ENCODE results near the gene ABR. TPM values are rescaled to one million over a fixed set of nuclear protein-coding genes. Genes with fewer than 3 reads are reported as not detected.

ABR gene
- total RNA-seq, 4 donors from 2014 or later: 35.4 to 192 (median 138) TPM

DNA sequence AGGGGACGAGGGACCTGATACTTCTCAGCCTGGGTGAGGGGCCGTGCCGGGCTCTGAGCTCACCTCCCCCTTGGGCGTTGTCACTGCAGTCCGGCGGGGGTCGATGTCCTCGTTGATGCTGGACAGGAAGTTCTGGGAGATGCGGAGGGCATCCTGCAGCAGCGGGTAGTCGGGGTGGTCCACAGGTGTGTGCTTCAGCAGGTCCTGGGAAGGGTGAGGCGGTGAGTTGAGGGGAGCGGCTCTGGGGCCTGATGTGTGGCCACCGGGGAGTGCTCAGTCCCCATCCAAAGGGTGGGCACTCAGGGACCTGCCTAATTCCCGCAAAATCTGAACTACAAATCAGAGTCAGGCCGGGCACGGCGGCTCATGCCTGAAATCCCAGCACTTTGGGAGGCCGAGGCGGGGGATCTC lies 107.2 kb downstream of the ABR start:
- TF ChIP-seq, protein P1, sequence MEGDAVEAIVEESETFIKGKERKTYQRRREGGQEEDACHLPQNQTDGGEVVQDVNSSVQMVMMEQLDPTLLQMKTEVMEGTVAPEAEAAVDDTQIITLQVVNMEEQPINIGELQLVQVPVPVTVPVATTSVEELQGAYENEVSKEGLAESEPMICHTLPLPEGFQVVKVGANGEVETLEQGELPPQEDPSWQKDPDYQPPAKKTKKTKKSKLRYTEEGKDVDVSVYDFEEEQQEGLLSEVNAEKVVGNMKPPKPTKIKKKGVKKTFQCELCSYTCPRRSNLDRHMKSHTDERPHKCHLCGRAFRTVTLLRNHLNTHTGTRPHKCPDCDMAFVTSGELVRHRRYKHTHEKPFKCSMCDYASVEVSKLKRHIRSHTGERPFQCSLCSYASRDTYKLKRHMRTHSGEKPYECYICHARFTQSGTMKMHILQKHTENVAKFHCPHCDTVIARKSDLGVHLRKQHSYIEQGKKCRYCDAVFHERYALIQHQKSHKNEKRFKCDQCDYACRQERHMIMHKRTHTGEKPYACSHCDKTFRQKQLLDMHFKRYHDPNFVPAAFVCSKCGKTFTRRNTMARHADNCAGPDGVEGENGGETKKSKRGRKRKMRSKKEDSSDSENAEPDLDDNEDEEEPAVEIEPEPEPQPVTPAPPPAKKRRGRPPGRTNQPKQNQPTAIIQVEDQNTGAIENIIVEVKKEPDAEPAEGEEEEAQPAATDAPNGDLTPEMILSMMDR (IDR thresholded peaks at IDR 0.05): no peak
- TF ChIP-seq POLR2A (IDR thresholded peaks at IDR 0.05): no peak
- no peaks in the 10 kb centered on the region for H3K36me3 ChIP-seq
- no peaks in the 10 kb centered on the region for H3K27me3 ChIP-seq
- no peak for DNase-seq
- no peak overlapping the region for H3K4me3 ChIP-seq
- no peaks in the 10 kb centered on the region for H3K4me1 ChIP-seq
- no peak overlapping the region for H3K27ac ChIP-seq
- intact Hi-C loops (cut with DNase I; ENCODE audit: low total_unique reads): no loop called here
- no peaks in the 10 kb centered on the region for H3K9me3 ChIP-seq

DNA sequence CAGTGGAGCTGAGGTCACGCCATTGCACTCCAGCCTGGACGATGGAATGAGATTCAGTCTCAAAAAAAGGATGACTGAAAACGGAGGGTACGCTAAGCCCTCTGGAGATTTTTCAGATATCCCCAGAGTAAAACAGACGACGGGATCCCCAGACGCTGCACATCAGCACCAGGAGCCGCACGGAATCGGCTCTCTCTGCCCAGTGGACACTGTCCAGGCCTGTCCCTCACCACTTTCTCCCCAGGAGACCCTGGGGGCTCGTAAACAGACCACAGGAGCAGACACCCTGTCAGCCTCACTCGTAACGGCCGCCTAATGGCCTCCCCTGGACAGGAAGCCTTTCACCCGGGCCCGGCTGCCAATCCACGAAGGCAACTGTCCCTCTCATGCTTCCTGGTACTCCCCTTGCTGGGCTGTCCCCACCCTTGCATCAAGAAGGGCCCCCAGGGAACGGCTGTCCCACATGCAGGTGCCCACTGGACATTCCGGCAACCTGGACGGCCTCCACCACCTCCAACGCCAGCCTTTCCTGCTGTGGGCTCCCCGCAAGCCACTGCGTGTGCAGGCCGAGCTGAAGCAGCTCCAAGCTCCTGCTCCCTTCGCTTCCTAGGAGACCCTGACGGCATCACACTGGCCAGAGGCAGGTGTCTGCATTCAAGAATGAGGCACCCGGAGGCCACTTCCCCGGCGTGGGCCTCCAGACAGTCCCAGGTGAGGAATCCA lies 108.5 kb downstream of the ABR start:
- TF ChIP-seq, protein P1 (IDR thresholded peaks at IDR 0.05): no peak
- TF ChIP-seq POLR2A (IDR thresholded peaks at IDR 0.05): no peak
- Histone ChIP-seq H3K9me3 (no peaks in the 10 kb centered on the region), H3K27me3 (no peaks in the 10 kb centered on the region), H3K36me3 (no peaks in the 10 kb centered on the region), H3K4me3 (no peak overlapping the region), H3K27ac (no peak overlapping the region), H3K4me1 (no peaks in the 10 kb centered on the region)
- intact Hi-C loops (cut with DNase I; ENCODE audit: low total_unique reads): no loop called here
- DNase-seq: no peak

DNA sequence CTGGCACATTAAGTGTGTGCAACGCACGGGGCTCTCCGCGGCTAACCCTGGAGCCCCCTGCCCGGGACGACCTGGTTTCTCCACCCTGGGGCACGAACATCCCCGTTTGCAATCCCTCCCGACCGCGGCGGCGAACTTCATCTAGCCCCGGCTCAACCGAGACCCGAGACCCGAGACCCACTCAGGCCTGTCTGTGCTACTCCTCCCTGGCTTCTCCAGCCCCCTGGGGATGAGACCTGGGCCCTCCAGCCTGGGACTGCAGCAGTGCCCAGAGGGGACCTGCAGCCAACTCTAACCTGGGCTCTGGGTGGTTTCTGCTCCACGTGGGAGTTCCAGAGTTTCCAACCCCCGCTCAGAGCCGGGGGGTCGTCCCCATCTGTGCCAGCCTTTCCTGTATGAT lies 109.4 kb downstream of the ABR start:
- no peaks in the 10 kb centered on the region for H3K4me1 ChIP-seq
- no peaks in the 10 kb centered on the region for H3K36me3 ChIP-seq
- H3K4me3 ChIP-seq: no peak overlapping the region
- H3K27me3 ChIP-seq: no peaks in the 10 kb centered on the region
- H3K9me3 ChIP-seq: no peaks in the 10 kb centered on the region
- no peak for DNase-seq
- intact Hi-C loops (cut with DNase I; ENCODE audit: low total_unique reads): no loop called here
- TF ChIP-seq, protein P1 (IDR thresholded peaks at IDR 0.05): no peak
- TF ChIP-seq POLR2A (IDR thresholded peaks at IDR 0.05): no peak
- H3K27ac ChIP-seq: no peak overlapping the region

DNA sequence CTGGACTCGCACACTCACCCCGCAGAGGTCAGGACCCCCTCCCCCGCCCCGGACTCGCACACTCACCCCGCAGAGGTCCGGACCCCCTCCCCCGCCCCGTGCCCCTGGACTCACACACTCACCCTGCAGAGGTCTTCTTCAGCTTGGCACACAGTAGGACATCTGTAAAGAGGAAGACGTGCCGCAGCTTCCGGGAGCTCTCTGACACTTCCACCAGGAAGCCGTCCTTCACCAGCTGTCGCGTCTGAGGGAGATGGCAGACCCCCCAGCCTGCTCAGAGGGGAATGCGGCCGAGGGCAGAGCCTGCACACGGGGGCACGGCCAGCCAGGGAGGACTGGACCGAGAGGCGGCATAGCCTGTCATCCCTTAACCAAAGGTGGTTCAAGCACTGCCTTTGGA lies 109.9 kb downstream of the ABR start:
- TF ChIP-seq POLR2A (IDR thresholded peaks at IDR 0.05): no peak
- TF ChIP-seq, protein P1 (IDR thresholded peaks at IDR 0.05): no peak
- Histone ChIP-seq H3K4me1 (no peaks in the 10 kb centered on the region), H3K27ac (no peak overlapping the region), H3K36me3 (no peaks in the 10 kb centered on the region), H3K27me3 (no peaks in the 10 kb centered on the region), H3K4me3 (no peak overlapping the region), H3K9me3 (no peaks in the 10 kb centered on the region)
- no peak for DNase-seq
- intact Hi-C loops (cut with DNase I; ENCODE audit: low total_unique reads): no loop called here

DNA sequence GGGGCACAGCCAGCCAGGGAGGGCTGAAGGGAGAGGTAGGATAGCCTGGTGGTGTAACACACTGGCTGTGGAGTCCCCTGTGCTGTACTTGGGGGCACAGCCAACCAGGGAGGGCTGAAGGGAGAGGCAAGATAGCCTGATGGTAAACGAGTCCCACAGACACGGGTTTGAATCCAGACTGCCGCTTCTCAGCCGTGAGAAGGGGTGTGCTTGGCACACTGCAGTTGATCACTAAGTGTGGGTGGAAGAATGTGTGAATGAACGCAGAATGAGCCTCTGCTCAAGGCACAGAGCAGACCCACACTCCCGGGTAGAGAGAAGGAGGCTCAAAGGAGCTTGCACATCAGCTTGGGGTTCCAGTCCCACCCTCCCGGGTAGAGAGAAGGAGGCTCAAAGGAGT lies 111.4 kb downstream of the ABR start:
- DNase-seq: no peak
- TF ChIP-seq, protein P1 (IDR thresholded peaks at IDR 0.05): no peak
- TF ChIP-seq POLR2A (IDR thresholded peaks at IDR 0.05): no peak

More for the DNA sequence above, 111.4 kb downstream of the ABR start:
- no peaks in the 10 kb centered on the region for H3K4me1 ChIP-seq
- no peak overlapping the region for H3K27ac ChIP-seq
- no peaks in the 10 kb centered on the region for H3K27me3 ChIP-seq
- intact Hi-C loops (cut with DNase I; ENCODE audit: low total_unique reads): no loop called here
- H3K9me3 ChIP-seq: no peaks in the 10 kb centered on the region
- no peak overlapping the region for H3K4me3 ChIP-seq
- no peaks in the 10 kb centered on the region for H3K36me3 ChIP-seq
